T-helper 1 cell treated with Interleukin-12 subunit alpha and Interleukin-12 subunit beta and Interleukin-4 antibody, amounts not matched to agents 30 μg/mL and 1 μg/mL, for 36 hours (primary cell): ENCODE results near the gene LIN28B.

ENCODE experiments used
- H3K27ac Mint-ChIP-seq: one replicate; pipeline ENCODE4 v1.8.0; 2021; ENCODE audit warnings: mild to moderate bottlenecking, mixed read lengths
- H3K27me3 Mint-ChIP-seq: one replicate; pipeline ENCODE4 v1.8.0; 2021; ENCODE audit warnings: low read depth, mixed read lengths
- H3K36me3 Mint-ChIP-seq: one replicate; pipeline ENCODE4 v1.8.0; 2021; ENCODE audit warnings: low read depth, mixed read lengths
- H3K4me1 Mint-ChIP-seq: one replicate; pipeline ENCODE4 v1.8.0; 2021; ENCODE audit warnings: low read depth, mixed read lengths
- H3K4me3 Mint-ChIP-seq: one replicate; pipeline ENCODE4 v1.8.0; 2021; ENCODE audit warnings: mild to moderate bottlenecking, moderate library complexity, mixed read lengths
- H3K9me3 Mint-ChIP-seq: one replicate; pipeline ENCODE4 v1.8.0; 2021; ENCODE audit warnings: mixed read lengths

LIN28B gene

GRCh38 chr6:105111871-105112270 is 155.0 kb downstream of the LIN28B start:
- no peak overlapping the region for H3K27ac Mint-ChIP-seq
- H3K36me3 Mint-ChIP-seq = no peaks in the 10 kb centered on the region
- no peaks in the 10 kb centered on the region for H3K9me3 Mint-ChIP-seq
- no peak overlapping the region for H3K4me3 Mint-ChIP-seq
- H3K4me1 Mint-ChIP-seq = no peaks in the 10 kb centered on the region
- peaks cover 8% of the 10 kb centered on the region for H3K27me3 Mint-ChIP-seq

- Mint-ChIP-seq H3K9me3 (no peaks in the 10 kb centered on the region), H3K4me1 (no peaks in the 10 kb centered on the region), H3K27ac (no peak overlapping the region), H3K4me3 (no peak overlapping the region), H3K36me3 (no peaks in the 10 kb centered on the region), H3K27me3 (peaks cover 8% of the 10 kb centered on the region)
These were observed 155.7 kb downstream of the LIN28B start for GRCh38 chr6:105112577-105112976.

- Mint-ChIP-seq H3K27me3 (peaks cover 8% of the 10 kb centered on the region), H3K36me3 (no peaks in the 10 kb centered on the region), H3K4me3 (no peak overlapping the region), H3K9me3 (no peaks in the 10 kb centered on the region), H3K27ac (no peak overlapping the region), H3K4me1 (no peaks in the 10 kb centered on the region)
These were observed 156.5 kb downstream of the LIN28B start for GRCh38 chr6:105113422-105113821.

GRCh38 chr6:105116150-105116549 is 159.2 kb downstream of the LIN28B start:
- no peaks in the 10 kb centered on the region for H3K36me3 Mint-ChIP-seq
- H3K27ac Mint-ChIP-seq = no peak overlapping the region
- no peaks in the 10 kb centered on the region for H3K4me1 Mint-ChIP-seq
- peaks cover 12% of the 10 kb centered on the region for H3K27me3 Mint-ChIP-seq
- H3K9me3 Mint-ChIP-seq = no peaks in the 10 kb centered on the region
- no peak overlapping the region for H3K4me3 Mint-ChIP-seq

GRCh38 chr6:105120570-105120969 is 163.7 kb downstream of the LIN28B start:
- Mint-ChIP-seq H3K9me3 (no peaks in the 10 kb centered on the region), H3K36me3 (no peaks in the 10 kb centered on the region), H3K27me3 (peaks cover 13% of the 10 kb centered on the region), H3K4me1 (no peaks in the 10 kb centered on the region), H3K27ac (no peak overlapping the region), H3K4me3 (no peak overlapping the region)

GRCh38 chr6:105121981-105122380 is 165.1 kb downstream of the LIN28B start:
- Mint-ChIP-seq H3K4me3 (no peak overlapping the region), H3K4me1 (no peaks in the 10 kb centered on the region), H3K36me3 (no peaks in the 10 kb centered on the region)

GRCh38 chr6:105122717-105123116 is 165.8 kb downstream of the LIN28B start:
- H3K27me3 Mint-ChIP-seq = peaks cover 14% of the 10 kb centered on the region
- no peak overlapping the region for H3K4me3 Mint-ChIP-seq
- H3K4me1 Mint-ChIP-seq = no peaks in the 10 kb centered on the region
- H3K36me3 Mint-ChIP-seq = no peaks in the 10 kb centered on the region
- no peak overlapping the region for H3K27ac Mint-ChIP-seq
- H3K9me3 Mint-ChIP-seq = no peaks in the 10 kb centered on the region

More at GRCh38 chr6:105121981-105122380, 165.1 kb downstream of the LIN28B start:
- Mint-ChIP-seq H3K9me3 (no peaks in the 10 kb centered on the region), H3K27me3 (peaks cover 11% of the 10 kb centered on the region), H3K27ac (no peak overlapping the region)
